Stimulated activated CD8-positive, alpha-beta memory T cell treated with anti-CD3 and anti-CD28 coated beads, Interleukin-7, amount 100 ng/mL, for 48 hours (primary cell): Measurements from ENCODE around the gene OR52N1.

ENCODE experiments used
- DNase-seq, 2 donors: peaks; one replicate each; pipeline ENCODE4 v3.0.0-alpha.2; 2020; ENCODE audit warnings: low read depth in 1 of 2; ENCODE audit errors: extremely low read depth in 1 of 2

Gene OR52N1

GRCh38 chr11:5791165-5791564 is at the start of gene OR52N1:
OR52N1 (minus strand) TSS chr11:5791265; CDS start chr11:5788816, 2,449 bp downstream.
- no peak for DNase-seq

GRCh38 chr11:5837695-5838094 is 46.6 kb upstream of the OR52N1 start:
- no peak for DNase-seq

- DNase-seq: no peak
These were observed 42.4 kb upstream of the OR52N1 start for GRCh38 chr11:5833446-5833845.

- no peak for DNase-seq
These were observed 40.2 kb upstream of the OR52N1 start for GRCh38 chr11:5831196-5831829.

- no peak for DNase-seq
These were observed 27.3 kb upstream of the OR52N1 start for GRCh38 chr11:5818245-5818886.

- DNase-seq: no peak
These were observed 24.5 kb upstream of the OR52N1 start for GRCh38 chr11:5815534-5815933.

- DNase-seq: no peak
These were observed 19.1 kb upstream of the OR52N1 start for GRCh38 chr11:5809905-5810795.

GRCh38 chr11:5809122-5809519 is 18.1 kb upstream of the OR52N1 start:
- DNase-seq: no peak

- peak in 1 of 2 donors; percentile 28 for DNase-seq
These were observed 17.5 kb upstream of the OR52N1 start, which contains the start of gene OR52N2 for GRCh38 chr11:5808500-5809121. OR52N2 (plus strand) TSS chr11:5808924; CDS start chr11:5820336, 11,412 bp downstream.

- DNase-seq: no peak
These were observed 16.5 kb upstream of the OR52N1 start for GRCh38 chr11:5807580-5807979.

GRCh38 chr11:5803982-5804381 is 12.9 kb upstream of the OR52N1 start:
- no peak for DNase-seq

- no peak for DNase-seq
These were observed 5.5 kb upstream of the OR52N1 start for GRCh38 chr11:5796541-5796940.

- DNase-seq: no peak
These were observed 7.8 kb downstream of the OR52N1 start, which contains the start of gene OR52N5 for GRCh38 chr11:5783255-5783654. OR52N5 (minus strand) TSS chr11:5783355; CDS start chr11:5778634, 4,721 bp downstream.

- no peak for DNase-seq
These were observed 24.0 kb downstream of the OR52N1 start for GRCh38 chr11:5767056-5767455.

GRCh38 chr11:5753943-5754342 is 37.1 kb downstream of the OR52N1 start, which contains the start of gene OR52N4:
OR52N4 (plus strand) TSS chr11:5754243; CDS start chr11:5754741, 498 bp downstream.
- no peak for DNase-seq

- no peak for DNase-seq
These were observed 41.2 kb downstream of the OR52N1 start for GRCh38 chr11:5749836-5750235.

GRCh38 chr11:5746614-5747013 is 44.5 kb downstream of the OR52N1 start:
- DNase-seq: no peak

- DNase-seq: no peak
These were observed 52.6 kb downstream of the OR52N1 start for GRCh38 chr11:5738431-5738830.

- DNase-seq: no peak
These were observed 53.2 kb downstream of the OR52N1 start for GRCh38 chr11:5737670-5738392.

GRCh38 chr11:5737091-5737490 is 54.0 kb downstream of the OR52N1 start:
- DNase-seq: no peak
